Neural crest cell (in vitro differentiated cells): Measurements from ENCODE around the gene ITGA7. TPM values are rescaled to one million over a fixed set of nuclear protein-coding genes. Genes with fewer than 3 reads are reported as not detected.

Experiments used
- DNase-seq: peaks from one replicate; pipeline ENCODE4 v3.0.0; 2021; ENCODE audit warnings: low read depth, mixed read lengths, low spot score
- H3K27ac Mint-ChIP-seq: one replicate; pipeline ENCODE4 v1.8.0; 2021; ENCODE audit warnings: mild to moderate bottlenecking, mixed read lengths; ENCODE audit not compliant: unreplicated experiment
- H3K27me3 Mint-ChIP-seq: 2 replicates; pipeline ENCODE4 v1.8.0; 2021; ENCODE audit warnings: low read depth, mild to moderate bottlenecking, mixed read lengths
- H3K36me3 Mint-ChIP-seq: 2 replicates; pipeline ENCODE4 v1.8.0; 2021; ENCODE audit warnings: low read depth, mild to moderate bottlenecking, mixed read lengths
- H3K4me1 Mint-ChIP-seq: 2 replicates; pipeline ENCODE4 v1.8.0; 2021; ENCODE audit warnings: mixed read lengths
- H3K4me3 Mint-ChIP-seq: one replicate; pipeline ENCODE4 v1.8.0; 2021; ENCODE audit warnings: mild to moderate bottlenecking, mixed read lengths
- H3K9me3 Mint-ChIP-seq: 2 replicates; pipeline ENCODE4 v1.8.0; 2021; ENCODE audit warnings: mixed read lengths
- total RNA-seq: library from RNA; stranded (reverse); gene quantifications from 2 replicates; pipeline ENCODE4 v1.2.1, GENCODE V29; 2021
- TF ChIP-seq, protein P1 (sequence below): fragments of 200-600 bp; sonication (generic); conservative IDR thresholded peaks from 2 replicates; pipeline ENCODE4 v1.5.0; 2021; ENCODE audit warnings: antibody characterized with exemption, mild to moderate bottlenecking

Gene ITGA7
- total RNA-seq, 1 donor from 2014 or later: 63.7 TPM

DNA sequence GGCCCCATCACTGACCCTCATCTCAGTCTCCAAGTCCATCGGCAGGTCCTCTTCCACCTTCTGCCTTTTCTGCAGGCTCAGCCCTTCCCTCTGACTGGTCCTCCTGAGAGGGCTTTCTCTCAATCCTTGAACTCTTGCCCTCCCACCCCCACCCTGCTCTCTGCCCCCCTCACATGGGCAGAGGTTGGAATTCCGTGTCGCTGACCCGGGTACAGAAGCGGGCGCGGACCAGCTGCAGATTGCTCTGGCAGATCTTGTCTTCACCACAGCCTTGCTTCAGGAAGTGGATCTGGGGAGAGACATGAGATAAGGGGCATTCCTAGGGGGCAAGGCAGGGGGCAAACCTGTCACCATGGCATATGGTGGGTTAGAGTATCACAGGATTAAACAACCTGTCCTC is 12.4 kb downstream of the ITGA7 start:
- no peaks in the 10 kb centered on the region for H3K4me1 Mint-ChIP-seq
- TF ChIP-seq, protein P1, sequence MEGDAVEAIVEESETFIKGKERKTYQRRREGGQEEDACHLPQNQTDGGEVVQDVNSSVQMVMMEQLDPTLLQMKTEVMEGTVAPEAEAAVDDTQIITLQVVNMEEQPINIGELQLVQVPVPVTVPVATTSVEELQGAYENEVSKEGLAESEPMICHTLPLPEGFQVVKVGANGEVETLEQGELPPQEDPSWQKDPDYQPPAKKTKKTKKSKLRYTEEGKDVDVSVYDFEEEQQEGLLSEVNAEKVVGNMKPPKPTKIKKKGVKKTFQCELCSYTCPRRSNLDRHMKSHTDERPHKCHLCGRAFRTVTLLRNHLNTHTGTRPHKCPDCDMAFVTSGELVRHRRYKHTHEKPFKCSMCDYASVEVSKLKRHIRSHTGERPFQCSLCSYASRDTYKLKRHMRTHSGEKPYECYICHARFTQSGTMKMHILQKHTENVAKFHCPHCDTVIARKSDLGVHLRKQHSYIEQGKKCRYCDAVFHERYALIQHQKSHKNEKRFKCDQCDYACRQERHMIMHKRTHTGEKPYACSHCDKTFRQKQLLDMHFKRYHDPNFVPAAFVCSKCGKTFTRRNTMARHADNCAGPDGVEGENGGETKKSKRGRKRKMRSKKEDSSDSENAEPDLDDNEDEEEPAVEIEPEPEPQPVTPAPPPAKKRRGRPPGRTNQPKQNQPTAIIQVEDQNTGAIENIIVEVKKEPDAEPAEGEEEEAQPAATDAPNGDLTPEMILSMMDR: no peak
- H3K27ac Mint-ChIP-seq: no peak overlapping the region

DNA sequence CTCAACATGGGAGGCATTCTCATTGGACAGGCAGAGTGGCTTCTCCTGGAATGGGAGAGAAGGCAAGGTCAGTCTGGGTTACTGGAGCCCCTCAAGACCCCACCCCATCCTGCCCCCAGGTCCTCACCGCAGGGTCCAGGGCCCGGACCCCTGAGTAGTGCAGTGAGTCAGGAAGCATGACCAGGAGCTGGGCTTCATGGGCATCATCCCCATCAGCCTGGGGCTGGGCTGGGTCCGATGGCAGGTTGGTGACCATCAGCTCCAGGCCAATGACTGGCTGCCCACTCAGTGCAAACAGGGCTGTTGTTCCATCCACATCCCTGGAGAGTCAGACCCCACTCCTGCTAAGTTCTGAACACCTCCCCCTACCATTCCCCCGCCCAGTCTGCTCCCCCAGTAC is 13.1 kb downstream of the ITGA7 start:
- Mint-ChIP-seq H3K27me3 (no peaks in the 10 kb centered on the region), H3K9me3 (no peaks in the 10 kb centered on the region), H3K36me3 (peaks cover 3% of the 10 kb centered on the region), H3K27ac (no peak overlapping the region), H3K4me1 (no peaks in the 10 kb centered on the region), H3K4me3 (no peak overlapping the region)
- DNase-seq: no peak
- TF ChIP-seq, protein P1: no peak

More for the DNA sequence above, 12.4 kb downstream of the ITGA7 start:
- no peak for DNase-seq
- no peaks in the 10 kb centered on the region for H3K9me3 Mint-ChIP-seq
- no peaks in the 10 kb centered on the region for H3K27me3 Mint-ChIP-seq
- peaks cover 3% of the 10 kb centered on the region for H3K36me3 Mint-ChIP-seq
- no peak overlapping the region for H3K4me3 Mint-ChIP-seq

DNA sequence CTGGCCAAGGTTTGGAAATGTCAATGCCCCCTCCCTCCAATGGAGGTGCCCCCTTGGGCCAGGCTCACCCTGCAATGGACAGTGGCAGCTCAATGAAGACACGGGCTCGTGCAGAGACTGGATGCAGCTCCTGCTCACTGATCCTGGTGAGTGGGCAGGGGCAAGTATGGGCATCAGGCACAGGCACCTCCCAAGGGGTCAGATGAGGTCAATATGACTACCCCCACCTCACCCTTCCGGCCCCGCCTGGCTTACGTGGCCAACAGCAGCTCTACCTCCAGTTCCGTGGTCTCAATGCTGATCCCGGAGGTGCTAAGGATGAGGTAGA is 13.6 kb downstream of the ITGA7 start:
- peak overlapping the region; percentile 43 for H3K27ac Mint-ChIP-seq
- TF ChIP-seq, protein P1: no peak
- no peaks in the 10 kb centered on the region for H3K4me1 Mint-ChIP-seq
- peaks cover 3% of the 10 kb centered on the region for H3K36me3 Mint-ChIP-seq
- H3K27me3 Mint-ChIP-seq: no peaks in the 10 kb centered on the region
- H3K9me3 Mint-ChIP-seq: no peaks in the 10 kb centered on the region
- no peak overlapping the region for H3K4me3 Mint-ChIP-seq
- no peak for DNase-seq

DNA sequence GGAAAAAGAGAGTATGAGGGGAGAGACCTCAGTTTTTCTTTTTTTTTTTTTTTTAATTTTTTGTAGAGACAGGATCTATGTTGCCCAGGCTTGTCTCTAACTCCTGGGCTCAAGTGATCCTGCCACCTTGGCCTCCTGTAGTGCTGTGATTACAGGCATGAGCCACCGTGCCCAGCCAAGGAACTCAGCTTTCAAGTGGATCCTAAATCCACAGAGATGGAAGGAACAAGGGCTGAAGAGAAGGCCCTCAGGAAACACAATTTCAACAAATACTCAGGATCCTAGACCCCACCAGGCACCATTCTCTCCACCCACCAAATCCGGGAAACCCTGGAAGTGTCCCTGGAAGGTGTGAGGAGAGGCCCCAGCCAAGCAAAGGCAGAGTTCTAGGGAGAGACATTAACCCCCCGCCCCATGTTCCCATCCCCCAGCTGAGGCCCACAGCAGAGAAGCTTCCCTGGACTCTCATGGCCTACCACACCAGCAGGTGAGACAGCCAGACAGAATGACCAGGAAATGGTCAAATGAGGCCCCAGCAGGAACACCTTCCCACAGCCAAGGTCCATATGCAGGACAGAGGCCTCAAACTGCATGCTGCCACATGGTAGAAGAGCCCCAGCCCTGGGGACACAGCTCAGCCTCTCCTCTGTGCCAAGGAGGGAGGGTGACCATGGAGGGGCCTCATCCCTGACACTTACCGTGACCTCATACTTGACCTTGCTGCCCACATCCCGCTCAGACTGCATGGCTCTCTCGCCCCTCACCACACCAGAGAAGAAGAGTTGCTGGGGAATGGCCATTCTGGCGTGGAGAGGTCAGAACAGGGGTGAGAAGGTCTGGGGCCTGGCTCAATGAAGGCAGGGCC is 14.1 kb downstream of the ITGA7 start:
- no peak overlapping the region for H3K27ac Mint-ChIP-seq
- DNase-seq: no peak
- H3K4me3 Mint-ChIP-seq: no peak overlapping the region
- H3K27me3 Mint-ChIP-seq: no peaks in the 10 kb centered on the region
- H3K36me3 Mint-ChIP-seq: peaks cover 3% of the 10 kb centered on the region
- H3K9me3 Mint-ChIP-seq: no peaks in the 10 kb centered on the region
- TF ChIP-seq, protein P1: no peak
- no peaks in the 10 kb centered on the region for H3K4me1 Mint-ChIP-seq

DNA sequence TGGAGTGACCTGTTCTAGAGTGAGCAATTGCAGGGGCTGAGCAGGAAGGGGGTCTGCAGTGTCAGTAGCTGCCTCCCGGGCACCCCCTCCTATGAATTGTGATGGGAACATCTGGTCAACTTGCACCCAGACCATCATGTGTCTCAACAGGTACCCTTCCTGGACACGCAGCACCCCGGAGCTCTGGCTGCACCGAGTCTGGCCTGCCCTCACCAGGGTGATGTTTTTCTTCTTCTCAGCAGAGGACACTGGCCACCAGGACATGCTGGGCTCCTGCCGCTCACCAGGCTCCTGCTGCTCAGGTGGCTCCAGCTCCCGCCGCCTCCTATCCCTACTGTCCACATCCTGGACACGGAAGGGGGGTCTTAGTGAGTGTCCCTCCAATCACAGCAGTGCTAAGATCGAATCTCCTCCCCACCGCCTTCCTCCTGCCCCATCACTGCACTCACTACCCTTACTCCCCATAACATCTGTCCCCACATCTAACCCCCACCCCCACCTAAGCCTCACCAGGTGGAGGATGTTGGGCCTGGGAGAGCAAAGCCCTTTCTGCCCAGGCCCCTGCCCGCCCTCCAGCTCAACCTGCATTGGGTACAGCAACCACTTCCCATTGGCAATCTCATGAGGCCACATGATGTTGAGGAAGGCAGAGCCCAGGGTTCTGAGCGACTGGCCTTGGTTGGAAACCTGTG is 14.9 kb downstream of the ITGA7 start:
- Mint-ChIP-seq H3K27ac (no peak overlapping the region), H3K4me1 (no peaks in the 10 kb centered on the region), H3K27me3 (no peaks in the 10 kb centered on the region), H3K4me3 (no peak overlapping the region), H3K36me3 (peaks cover 3% of the 10 kb centered on the region), H3K9me3 (no peaks in the 10 kb centered on the region)
- no peak for DNase-seq
- TF ChIP-seq, protein P1: no peak
